GM23338 (cell line): ENCODE measurements around the gene GNRH2. TPM values are rescaled to one million over a fixed set of nuclear protein-coding genes. Genes with fewer than 3 reads are reported as not detected.

Experiments used
- ATAC-seq: fragments of 200-7000 bp; cut with Tn5 transposase; 3 replicates; pipeline ENCODE4 v1.9.1; 2020
- DNase-seq: peaks from one replicate; pipeline ENCODE4 v3.0.0-alpha.2; 2015; ENCODE audit warnings: low spot score
- H2AFZ ChIP-seq: fragments of 200-600 bp; sonication (generic); 2 replicates; pipeline ENCODE4 v1.8.0; 2016; ENCODE audit warnings: antibody characterized with exemption, mild to moderate bottlenecking, moderate library complexity
- H3F3A ChIP-seq: fragments of 200-600 bp; sonication (generic); replicated peaks from 2 replicates; pipeline ENCODE4 v1.8.0; 2017; ENCODE audit warnings: antibody characterized with exemption, mixed run types, low read depth
- H3K27ac ChIP-seq: fragments of 200-600 bp; sonication (generic); 2 replicates; pipeline ENCODE4 v1.6.1; 2016; ENCODE audit warnings: low read depth
- H3K27me3 ChIP-seq: fragments of 200-600 bp; sonication (generic); 2 replicates; pipeline ENCODE4 v1.8.0; 2016; ENCODE audit warnings: mild to moderate bottlenecking, mixed run types, moderate library complexity; ENCODE audit not compliant: insufficient read depth
- H3K36me3 ChIP-seq: fragments of 200-600 bp; sonication (generic); 2 replicates; pipeline ENCODE4 v1.8.0; 2016; ENCODE audit warnings: mild to moderate bottlenecking; ENCODE audit not compliant: insufficient read depth
- H3K4me1 ChIP-seq: fragments of 200-600 bp; sonication (generic); 2 replicates; pipeline ENCODE4 v1.8.0; 2016; ENCODE audit warnings: mild to moderate bottlenecking, moderate library complexity; ENCODE audit not compliant: insufficient read depth
- H3K4me2 ChIP-seq: fragments of 200-600 bp; sonication (generic); 2 replicates; pipeline ENCODE4 v1.7.1; 2017; ENCODE audit warnings: mixed run types
- H3K4me3 ChIP-seq: fragments of 200-600 bp; sonication (generic); 2 replicates; pipeline ENCODE4 v1.6.1; 2016; ENCODE audit warnings: mixed run types
- H3K79me2 ChIP-seq: fragments of 200-600 bp; sonication (generic); replicated peaks from 2 replicates; pipeline ENCODE4 v1.8.0; 2017; ENCODE audit warnings: mild to moderate bottlenecking; ENCODE audit not compliant: insufficient read depth
- H3K9me2 ChIP-seq: fragments of 200-600 bp; sonication (generic); 2 replicates; pipeline ENCODE4 v1.8.0; 2017; ENCODE audit not compliant: insufficient read depth
- H4K20me1 ChIP-seq: fragments of 200-600 bp; sonication (generic); replicated peaks from 2 replicates; pipeline ENCODE4 v1.8.0; 2017; ENCODE audit warnings: mild to moderate bottlenecking; ENCODE audit not compliant: insufficient read depth
- H3K27ac Mint-ChIP-seq: 2 replicates; pipeline ENCODE4 v1.8.0; 2020; ENCODE audit warnings: inconsistent platforms, mild to moderate bottlenecking, moderate library complexity, mixed read lengths
- H3K27me3 Mint-ChIP-seq: 3 replicates; pipeline ENCODE4 v1.8.0; 2022; ENCODE audit warnings: low read depth, mild to moderate bottlenecking, moderate library complexity, mixed read lengths, inconsistent platforms; ENCODE audit not compliant: insufficient read depth, poor library complexity
- H3K36me3 Mint-ChIP-seq: 3 replicates; pipeline ENCODE4 v1.8.0; 2021; ENCODE audit warnings: low read depth, mild to moderate bottlenecking, inconsistent platforms, moderate library complexity, mixed read lengths
- H3K4me1 Mint-ChIP-seq: 3 replicates; pipeline ENCODE4 v1.8.0; 2020; ENCODE audit warnings: mild to moderate bottlenecking, inconsistent platforms, mixed read lengths
- H3K4me3 Mint-ChIP-seq: 3 replicates; pipeline ENCODE4 v1.8.0; 2021; ENCODE audit warnings: moderate library complexity, mild to moderate bottlenecking, inconsistent platforms, mixed read lengths
- H3K9me3 Mint-ChIP-seq: 3 replicates; pipeline ENCODE4 v1.8.0; 2020; ENCODE audit warnings: moderate library complexity, mild to moderate bottlenecking, inconsistent platforms, mixed read lengths
- CREB1 ChIP-seq: fragments of 250-450 bp; sonication (Bioruptor Pico); IDR thresholded peaks from 2 replicates; pipeline ENCODE4 v1.5.0; 2020; ENCODE audit warnings: low read depth, mild to moderate bottlenecking, moderate library complexity
- EZH2phosphoT487 ChIP-seq: fragments of 200-600 bp; sonication (generic); IDR thresholded peaks from one replicate; pipeline ENCODE4 v1.8.1; 2018; ENCODE audit warnings: antibody characterized with exemption; ENCODE audit not compliant: unreplicated experiment
- JUNB ChIP-seq: IDR thresholded peaks from one replicate; pipeline ENCODE4 v1.6.1; 2016; ENCODE audit warnings: antibody characterized with exemption; ENCODE audit not compliant: unreplicated experiment
- NANOG ChIP-seq: IDR thresholded peaks from 2 replicates; pipeline ENCODE4 v1.6.1; 2016; ENCODE audit warnings: antibody characterized with exemption, borderline replicate concordance
- STAT1 ChIP-seq: IDR thresholded peaks from one replicate; pipeline ENCODE4 v1.6.1; 2016; ENCODE audit warnings: antibody characterized with exemption; ENCODE audit not compliant: unreplicated experiment
- ZNF114 ChIP-seq: fragments of 250-450 bp; sonication (Bioruptor Pico); IDR thresholded peaks from 2 replicates; pipeline ENCODE4 v1.5.0; 2020; ENCODE audit warnings: mild to moderate bottlenecking, moderate library complexity
- ZNF331 ChIP-seq: fragments of 250-450 bp; sonication (Bioruptor Pico); IDR thresholded peaks from 2 replicates; pipeline ENCODE4 v1.5.0; 2020; ENCODE audit warnings: low read depth, mild to moderate bottlenecking, moderate library complexity
- polyA plus RNA-seq: library from polyadenylated mRNA; unstranded; fragments of >200 nt; fragmentation: Nextera tagmentation; extraction: Ambion mirVana; gene quantifications from 2 replicates; pipeline ENCODE4 v1.2.1, GENCODE V29; 2016
- total RNA-seq: library from RNA; depleted of rRNA; stranded (reverse); fragments of >200 nt; shearing (Covaris generic); gene quantifications from 2 replicates; pipeline ENCODE4 v1.2.3, GENCODE V29; 2014
- TF ChIP-seq, protein P1 (sequence below): fragments of 250-450 bp; sonication (Bioruptor Pico); IDR thresholded peaks from 2 replicates; pipeline ENCODE4 v1.5.0; 2020; ENCODE audit warnings: mild to moderate bottlenecking, moderate library complexity
- TF ChIP-seq, protein P2 (sequence below), 2 experiments: fragments of 200-600 bp in 1 of 2; sonication (generic) in 1 of 2; conservative IDR thresholded peaks; 2 replicates each; pipeline versions ENCODE4 v1.5.1 to v1.6.1; 2016 to 2017; ENCODE audit warnings: antibody characterized with exemption in 2 of 2, low read depth in 2 of 2, mild to moderate bottlenecking in 2 of 2, moderate library complexity in 1 of 2
- TF ChIP-seq, protein P3 (sequence below): IDR thresholded peaks from 2 replicates; pipeline ENCODE4 v1.6.1; 2016; ENCODE audit warnings: antibody characterized with exemption

Gene GNRH2
- total and polyA plus RNA-seq, 2 experiments from 2014 or later = not detected

DNA sequence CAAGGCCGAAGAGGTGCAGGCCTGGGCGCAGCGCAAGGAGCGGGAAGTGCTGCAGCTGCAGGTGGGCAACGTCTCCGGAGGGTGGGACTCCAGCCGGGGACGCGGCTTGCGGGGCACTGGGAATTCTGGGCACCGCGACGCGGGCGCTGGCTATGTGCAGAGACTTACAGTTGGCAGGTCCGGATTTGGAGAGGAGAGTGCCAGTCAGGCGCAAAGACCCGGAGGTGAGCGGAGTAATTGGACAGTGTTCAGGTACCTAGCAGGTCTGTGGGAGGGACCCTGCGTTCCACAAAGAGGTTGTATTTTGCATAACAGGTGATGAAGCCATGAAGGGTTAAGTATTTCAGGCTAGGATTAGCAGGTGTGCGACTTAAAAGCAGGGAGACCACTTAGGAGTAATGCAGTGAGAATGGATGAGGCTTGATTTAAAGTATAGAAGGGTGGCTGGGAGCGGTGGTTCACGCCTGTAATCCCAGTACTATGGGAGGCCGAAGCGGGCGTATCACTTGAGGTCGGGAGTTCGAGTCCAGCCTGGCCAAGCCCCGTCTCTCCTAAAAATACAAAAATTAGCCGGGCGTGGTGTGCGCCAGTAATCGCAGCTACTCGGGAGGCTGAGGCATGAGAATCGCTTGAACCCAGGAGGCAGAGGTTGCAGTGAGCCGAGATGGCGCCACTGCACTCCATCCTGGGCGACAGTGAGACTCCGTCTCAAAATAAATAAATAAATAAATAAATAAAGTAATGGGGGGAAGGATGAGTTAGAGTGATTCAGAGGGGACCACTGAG, 3.4 kb downstream of the GNRH2 start:
- peak; percentile 25 for ATAC-seq
- peak overlapping the region; percentile 83; the same call in 1 of the 2 replicates for H2AFZ ChIP-seq
- H3K27me3 Mint-ChIP-seq = peaks cover 14% of the 10 kb centered on the region

More for the DNA sequence above, 3.4 kb downstream of the GNRH2 start:
- Mint-ChIP-seq H3K36me3 (peaks cover 40% of the 10 kb centered on the region), H3K27ac (peak overlapping the region; percentile 61; the same call in 1 of the 2 replicates), H3K9me3 (no peaks in the 10 kb centered on the region), H3K4me1 (peaks cover 19% of the 10 kb centered on the region), H3K4me3 (peak overlapping the region; percentile 85)
- TF ChIP-seq ZNF331 (no peak), ZNF114 (CRISPR knock-in tag) (no peak), EZH2phosphoT487 (no peak), NANOG (no peak), CREB1 (no peak), STAT1 (no peak), JUNB (no peak)
- TF ChIP-seq, protein P1, sequence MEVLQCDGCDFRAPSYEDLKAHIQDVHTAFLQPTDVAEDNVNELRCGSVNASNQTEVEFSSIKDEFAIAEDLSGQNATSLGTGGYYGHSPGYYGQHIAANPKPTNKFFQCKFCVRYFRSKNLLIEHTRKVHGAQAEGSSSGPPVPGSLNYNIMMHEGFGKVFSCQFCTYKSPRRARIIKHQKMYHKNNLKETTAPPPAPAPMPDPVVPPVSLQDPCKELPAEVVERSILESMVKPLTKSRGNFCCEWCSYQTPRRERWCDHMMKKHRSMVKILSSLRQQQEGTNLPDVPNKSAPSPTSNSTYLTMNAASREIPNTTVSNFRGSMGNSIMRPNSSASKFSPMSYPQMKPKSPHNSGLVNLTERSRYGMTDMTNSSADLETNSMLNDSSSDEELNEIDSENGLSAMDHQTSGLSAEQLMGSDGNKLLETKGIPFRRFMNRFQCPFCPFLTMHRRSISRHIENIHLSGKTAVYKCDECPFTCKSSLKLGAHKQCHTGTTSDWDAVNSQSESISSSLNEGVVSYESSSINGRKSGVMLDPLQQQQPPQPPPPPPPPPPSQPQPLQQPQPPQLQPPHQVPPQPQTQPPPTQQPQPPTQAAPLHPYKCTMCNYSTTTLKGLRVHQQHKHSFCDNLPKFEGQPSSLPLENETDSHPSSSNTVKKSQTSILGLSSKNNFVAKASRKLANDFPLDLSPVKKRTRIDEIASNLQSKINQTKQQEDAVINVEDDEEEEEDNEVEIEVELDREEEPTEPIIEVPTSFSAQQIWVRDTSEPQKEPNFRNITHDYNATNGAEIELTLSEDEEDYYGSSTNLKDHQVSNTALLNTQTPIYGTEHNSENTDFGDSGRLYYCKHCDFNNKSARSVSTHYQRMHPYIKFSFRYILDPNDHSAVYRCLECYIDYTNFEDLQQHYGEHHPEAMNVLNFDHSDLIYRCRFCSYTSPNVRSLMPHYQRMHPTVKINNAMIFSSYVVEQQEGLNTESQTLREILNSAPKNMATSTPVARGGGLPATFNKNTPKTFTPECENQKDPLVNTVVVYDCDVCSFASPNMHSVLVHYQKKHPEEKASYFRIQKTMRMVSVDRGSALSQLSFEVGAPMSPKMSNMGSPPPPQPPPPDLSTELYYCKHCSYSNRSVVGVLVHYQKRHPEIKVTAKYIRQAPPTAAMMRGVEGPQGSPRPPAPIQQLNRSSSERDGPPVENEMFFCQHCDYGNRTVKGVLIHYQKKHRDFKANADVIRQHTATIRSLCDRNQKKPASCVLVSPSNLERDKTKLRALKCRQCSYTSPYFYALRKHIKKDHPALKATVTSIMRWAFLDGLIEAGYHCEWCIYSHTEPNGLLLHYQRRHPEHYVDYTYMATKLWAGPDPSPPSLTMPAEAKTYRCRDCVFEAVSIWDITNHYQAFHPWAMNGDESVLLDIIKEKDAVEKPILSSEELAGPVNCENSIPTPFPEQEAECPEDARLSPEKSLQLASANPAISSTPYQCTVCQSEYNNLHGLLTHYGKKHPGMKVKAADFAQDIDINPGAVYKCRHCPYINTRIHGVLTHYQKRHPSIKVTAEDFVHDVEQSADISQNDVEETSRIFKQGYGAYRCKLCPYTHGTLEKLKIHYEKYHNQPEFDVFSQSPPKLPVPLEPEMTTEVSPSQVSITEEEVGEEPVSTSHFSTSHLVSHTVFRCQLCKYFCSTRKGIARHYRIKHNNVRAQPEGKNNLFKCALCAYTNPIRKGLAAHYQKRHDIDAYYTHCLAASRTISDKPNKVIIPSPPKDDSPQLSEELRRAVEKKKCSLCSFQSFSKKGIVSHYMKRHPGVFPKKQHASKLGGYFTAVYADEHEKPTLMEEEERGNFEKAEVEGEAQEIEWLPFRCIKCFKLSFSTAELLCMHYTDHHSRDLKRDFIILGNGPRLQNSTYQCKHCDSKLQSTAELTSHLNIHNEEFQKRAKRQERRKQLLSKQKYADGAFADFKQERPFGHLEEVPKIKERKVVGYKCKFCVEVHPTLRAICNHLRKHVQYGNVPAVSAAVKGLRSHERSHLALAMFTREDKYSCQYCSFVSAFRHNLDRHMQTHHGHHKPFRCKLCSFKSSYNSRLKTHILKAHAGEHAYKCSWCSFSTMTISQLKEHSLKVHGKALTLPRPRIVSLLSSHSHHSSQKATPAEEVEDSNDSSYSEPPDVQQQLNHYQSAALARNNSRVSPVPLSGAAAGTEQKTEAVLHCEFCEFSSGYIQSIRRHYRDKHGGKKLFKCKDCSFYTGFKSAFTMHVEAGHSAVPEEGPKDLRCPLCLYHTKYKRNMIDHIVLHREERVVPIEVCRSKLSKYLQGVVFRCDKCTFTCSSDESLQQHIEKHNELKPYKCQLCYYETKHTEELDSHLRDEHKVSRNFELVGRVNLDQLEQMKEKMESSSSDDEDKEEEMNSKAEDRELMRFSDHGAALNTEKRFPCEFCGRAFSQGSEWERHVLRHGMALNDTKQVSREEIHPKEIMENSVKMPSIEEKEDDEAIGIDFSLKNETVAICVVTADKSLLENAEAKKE (CRISPR knock-in tag) = no peak
- TF ChIP-seq, protein P2, sequence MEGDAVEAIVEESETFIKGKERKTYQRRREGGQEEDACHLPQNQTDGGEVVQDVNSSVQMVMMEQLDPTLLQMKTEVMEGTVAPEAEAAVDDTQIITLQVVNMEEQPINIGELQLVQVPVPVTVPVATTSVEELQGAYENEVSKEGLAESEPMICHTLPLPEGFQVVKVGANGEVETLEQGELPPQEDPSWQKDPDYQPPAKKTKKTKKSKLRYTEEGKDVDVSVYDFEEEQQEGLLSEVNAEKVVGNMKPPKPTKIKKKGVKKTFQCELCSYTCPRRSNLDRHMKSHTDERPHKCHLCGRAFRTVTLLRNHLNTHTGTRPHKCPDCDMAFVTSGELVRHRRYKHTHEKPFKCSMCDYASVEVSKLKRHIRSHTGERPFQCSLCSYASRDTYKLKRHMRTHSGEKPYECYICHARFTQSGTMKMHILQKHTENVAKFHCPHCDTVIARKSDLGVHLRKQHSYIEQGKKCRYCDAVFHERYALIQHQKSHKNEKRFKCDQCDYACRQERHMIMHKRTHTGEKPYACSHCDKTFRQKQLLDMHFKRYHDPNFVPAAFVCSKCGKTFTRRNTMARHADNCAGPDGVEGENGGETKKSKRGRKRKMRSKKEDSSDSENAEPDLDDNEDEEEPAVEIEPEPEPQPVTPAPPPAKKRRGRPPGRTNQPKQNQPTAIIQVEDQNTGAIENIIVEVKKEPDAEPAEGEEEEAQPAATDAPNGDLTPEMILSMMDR (conservative IDR thresholded peaks at IDR 0.05; ENCODE audit: low read depth in 2 of 2) = no peak
- TF ChIP-seq, protein P3, sequence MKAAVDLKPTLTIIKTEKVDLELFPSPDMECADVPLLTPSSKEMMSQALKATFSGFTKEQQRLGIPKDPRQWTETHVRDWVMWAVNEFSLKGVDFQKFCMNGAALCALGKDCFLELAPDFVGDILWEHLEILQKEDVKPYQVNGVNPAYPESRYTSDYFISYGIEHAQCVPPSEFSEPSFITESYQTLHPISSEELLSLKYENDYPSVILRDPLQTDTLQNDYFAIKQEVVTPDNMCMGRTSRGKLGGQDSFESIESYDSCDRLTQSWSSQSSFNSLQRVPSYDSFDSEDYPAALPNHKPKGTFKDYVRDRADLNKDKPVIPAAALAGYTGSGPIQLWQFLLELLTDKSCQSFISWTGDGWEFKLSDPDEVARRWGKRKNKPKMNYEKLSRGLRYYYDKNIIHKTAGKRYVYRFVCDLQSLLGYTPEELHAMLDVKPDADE = no peak
- peak; percentile 73 for DNase-seq
- peaks cover 10% of the 10 kb centered on the region for H4K20me1 ChIP-seq
- no peaks in the 10 kb centered on the region for H3K27me3 ChIP-seq
- no peak overlapping the region for H3K27ac ChIP-seq
- H3K4me2 ChIP-seq = peak overlapping the region; percentile 96
- H3F3A ChIP-seq = peaks cover 11% of the 10 kb centered on the region; the same call in 1 of the 2 replicates
- peak overlapping the region; percentile 94 for H3K4me3 ChIP-seq
- H3K36me3 ChIP-seq = peaks cover 18% of the 10 kb centered on the region; the same call in 1 of the 2 replicates
- peaks cover 11% of the 10 kb centered on the region for H3K79me2 ChIP-seq
- peaks cover 18% of the 10 kb centered on the region for H3K4me1 ChIP-seq
- H3K9me2 ChIP-seq = peaks cover 4% of the 10 kb centered on the region; the same call in 1 of the 2 replicates
